GM10847 (cell line): ENCODE measurements around the gene STRBP.

Experiments used
- POLR2A ChIP-seq: IDR thresholded peaks from 2 replicates; pipeline ENCODE4 v1.6.1; 2011; ENCODE audit not compliant: insufficient read length; ENCODE audit errors: extremely low read depth

The STRBP gene

DNA sequence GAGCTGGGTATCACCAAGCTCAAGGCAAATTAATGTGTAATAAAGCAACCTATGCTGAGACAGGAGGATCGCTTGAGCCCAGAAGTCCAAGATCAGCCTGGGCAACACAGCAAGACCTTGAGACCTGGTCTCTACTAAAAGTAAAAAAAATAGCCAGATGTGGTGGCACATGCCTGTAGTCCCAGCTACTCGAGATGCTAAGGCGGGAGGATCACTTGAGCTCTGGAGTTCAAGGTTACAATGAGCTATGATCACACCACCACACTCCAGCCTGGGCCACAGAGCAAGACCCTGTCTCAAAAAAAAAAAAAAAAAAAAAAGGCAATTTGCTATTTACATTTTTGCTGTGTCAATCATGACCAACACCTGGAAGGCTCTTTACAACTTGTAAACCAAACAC lies 5.2 kb downstream of the STRBP start:
- TF ChIP-seq POLR2A, result no peak

DNA sequence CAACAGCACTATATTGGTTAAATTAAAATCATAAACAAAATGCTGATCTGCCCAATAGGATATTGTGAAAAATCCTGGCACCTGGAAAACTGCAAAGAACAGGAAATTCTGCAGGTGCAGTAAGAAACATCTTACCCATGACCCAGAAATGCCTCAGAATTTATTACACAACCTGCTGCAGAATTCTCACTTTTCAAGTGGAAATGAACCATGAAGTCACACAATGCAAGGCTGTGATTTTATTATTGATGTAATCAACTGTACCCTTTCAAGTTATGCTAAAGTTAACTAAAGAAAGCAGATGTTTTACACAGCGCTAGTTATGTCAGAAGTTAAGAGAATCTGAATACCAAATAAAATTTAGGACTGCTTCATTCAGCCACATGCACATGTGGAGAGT lies 6.0 kb downstream of the STRBP start:
- TF ChIP-seq POLR2A, result no peak

DNA sequence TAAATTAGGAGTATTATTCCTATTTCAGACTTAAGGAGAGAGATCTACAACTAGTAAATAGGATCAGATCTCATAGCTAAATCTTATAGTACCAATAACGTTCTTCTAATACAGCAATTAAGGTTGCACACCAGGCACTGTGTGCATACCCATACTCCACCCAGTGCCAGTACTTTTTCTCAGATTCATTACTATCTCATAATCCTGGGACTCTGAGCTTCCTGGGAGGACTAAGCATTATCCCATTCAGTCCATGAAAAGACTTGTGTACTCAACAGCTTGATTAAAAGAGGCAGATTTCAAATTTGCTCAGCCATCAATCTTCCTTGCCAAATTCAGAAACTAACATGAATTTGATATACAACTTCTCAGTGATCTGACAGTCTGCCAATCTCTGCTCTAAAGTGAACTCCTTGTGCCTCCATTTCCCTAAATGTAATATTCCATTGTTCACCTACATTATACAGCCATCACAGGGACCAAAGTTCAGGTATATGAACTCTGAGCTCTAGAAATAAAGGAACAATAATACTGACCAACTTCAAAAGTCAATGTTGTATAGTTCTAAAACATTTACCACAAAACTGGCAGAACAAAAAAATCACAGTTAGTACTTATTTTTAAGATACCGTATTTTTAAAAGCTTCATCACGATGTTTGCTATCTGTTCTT lies 7.2 kb downstream of the STRBP start:
- TF ChIP-seq POLR2A, result no peak

DNA sequence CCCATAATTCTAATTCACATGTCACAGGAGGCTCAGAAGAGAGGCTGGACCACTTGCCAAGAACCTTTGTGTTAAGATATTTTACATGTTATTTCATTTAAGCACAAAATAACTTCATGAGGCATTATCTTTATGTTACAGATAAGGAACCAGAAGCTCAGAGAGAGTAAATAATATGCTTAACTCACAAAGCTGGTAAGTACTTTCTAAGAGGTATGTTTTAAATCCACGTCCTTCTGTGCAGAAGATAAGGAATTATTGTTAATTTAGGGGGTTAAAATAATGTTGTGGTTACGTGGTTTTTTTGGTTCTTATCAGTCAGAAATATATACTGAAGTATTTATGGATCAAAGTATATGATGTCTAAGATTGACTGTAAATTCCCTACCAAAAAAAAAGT lies 8.0 kb downstream of the STRBP start:
- no peak for TF ChIP-seq POLR2A

DNA sequence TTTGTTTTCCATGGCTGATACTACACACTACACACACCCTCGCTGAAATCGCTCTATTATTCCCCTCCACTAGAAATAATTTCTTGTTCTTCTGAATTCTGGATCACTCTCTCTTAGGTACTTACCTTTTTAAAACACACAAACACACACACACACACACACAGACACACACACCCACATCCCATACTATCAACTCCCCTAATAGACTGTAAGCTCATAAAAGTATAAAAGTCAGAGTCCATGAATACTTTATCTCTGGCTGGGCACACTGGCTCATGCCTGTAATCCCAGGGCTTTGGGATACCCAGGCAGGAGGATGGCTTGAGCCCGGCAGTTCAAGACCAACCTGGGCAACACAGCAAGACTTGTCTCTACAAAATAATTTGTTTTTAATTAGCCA lies 11.1 kb downstream of the STRBP start:
- no peak for TF ChIP-seq POLR2A

DNA sequence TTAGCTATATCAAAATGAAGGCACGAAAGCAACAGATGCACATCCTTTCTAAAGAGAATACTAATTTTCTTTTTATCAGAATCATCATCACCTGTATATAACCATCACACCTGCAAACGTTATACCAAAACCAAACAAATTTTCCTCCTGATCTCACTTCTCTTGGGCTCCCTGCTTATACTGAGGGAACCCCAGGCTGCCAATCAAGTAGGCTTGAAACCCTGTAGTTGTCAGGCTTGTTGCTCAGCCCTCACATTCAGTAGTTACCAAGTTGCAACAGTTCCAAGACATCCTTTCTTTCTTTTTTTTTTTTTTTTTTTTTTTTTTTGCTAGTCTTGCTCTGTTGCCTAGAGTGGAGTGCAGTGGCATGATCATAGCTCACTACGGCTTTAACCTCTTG lies 12.7 kb downstream of the STRBP start:
- no peak for TF ChIP-seq POLR2A

DNA sequence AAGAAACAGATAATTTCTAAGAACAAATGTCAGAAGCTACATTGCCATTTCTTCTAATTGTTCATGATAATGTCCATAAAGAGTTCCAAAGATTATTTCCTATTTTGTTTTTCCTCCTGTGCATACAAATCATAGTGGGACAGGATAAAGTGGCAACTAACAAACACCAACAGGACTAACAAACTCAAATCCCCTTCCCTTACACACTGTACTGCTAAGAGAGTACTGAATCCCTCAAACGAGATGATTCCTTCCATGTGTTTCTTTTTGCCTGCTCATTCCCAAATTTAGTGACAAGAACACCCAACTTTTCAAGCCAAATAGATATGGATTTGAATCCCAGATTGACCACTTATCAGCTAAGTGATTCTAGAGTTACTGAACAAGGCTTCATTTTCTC lies 15.2 kb downstream of the STRBP start:
- TF ChIP-seq POLR2A, result no peak

DNA sequence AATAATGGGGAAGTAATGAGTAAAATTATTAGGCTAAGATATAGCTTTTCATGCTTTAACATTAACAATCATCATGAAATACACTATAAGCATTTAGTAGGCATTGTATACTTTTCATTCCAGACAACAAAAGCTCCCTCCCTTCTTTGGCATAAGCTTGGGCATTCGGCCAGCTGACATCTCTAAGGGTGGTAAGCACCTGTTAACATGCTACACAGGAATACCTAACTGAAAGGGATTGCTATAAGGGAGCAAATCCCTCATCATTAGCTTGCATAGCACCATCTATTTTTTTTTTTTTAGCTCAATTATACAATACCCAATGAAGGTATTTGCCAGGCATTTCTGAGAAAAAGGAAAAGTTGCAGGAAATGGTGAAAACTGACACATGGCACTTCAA lies 16.6 kb downstream of the STRBP start:
- TF ChIP-seq POLR2A, result no peak

DNA sequence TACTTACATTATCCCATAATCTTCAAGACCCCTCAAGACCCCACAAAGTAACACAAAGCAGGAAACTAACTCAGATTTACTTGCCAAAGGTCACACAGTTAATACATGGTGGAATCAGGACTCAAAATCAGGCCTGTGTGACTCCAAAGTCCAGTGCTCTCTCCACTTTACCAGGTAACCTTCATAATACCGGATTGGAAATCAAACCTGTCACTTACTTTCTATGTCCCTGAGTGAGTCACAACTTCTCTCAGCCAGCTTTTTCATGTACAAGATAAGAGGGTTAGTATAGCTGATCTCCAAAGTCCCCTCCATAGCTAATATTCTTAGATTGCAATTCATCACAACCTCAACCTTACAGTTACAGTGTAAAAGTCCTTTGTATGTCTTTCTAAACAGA lies 17.1 kb downstream of the STRBP start:
- TF ChIP-seq POLR2A, result no peak

DNA sequence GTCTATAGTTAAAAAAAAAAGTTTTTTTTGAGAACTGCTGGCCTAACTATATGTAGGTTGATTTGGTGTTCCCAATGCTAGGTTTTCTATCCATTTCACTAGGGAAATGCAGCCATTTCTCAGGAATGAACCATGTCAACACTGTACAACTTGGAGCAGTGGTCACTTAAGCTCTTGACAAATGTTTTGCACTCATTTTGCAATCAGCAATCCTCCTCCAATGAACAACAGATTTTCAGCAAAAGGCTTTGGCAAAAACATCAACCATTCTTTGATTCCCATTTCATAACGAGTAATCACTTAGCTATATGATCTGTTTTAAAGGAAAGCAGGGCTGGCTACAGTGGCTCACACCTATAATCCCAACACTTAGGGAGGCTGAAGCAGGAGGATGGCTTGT lies 17.9 kb downstream of the STRBP start:
- no peak for TF ChIP-seq POLR2A

DNA sequence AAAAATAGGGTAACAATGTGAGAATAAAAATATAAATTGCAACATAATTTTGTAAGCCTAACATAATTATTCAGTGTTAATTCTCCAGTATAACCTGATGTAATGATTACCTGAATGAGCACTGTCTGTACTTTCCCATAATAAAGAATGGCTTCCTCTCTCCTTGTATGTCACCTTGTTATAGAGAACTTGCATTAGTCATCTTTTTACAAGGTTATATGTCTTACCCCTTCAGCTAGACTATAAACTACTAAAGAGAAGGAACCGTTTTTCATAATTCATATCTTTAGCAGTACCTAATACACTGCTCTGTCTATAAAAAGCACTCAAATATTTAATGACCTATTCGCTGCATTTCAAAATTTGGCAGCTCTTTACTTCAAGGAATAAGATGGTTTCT lies 19.8 kb downstream of the STRBP start:
- TF ChIP-seq POLR2A, result no peak

DNA sequence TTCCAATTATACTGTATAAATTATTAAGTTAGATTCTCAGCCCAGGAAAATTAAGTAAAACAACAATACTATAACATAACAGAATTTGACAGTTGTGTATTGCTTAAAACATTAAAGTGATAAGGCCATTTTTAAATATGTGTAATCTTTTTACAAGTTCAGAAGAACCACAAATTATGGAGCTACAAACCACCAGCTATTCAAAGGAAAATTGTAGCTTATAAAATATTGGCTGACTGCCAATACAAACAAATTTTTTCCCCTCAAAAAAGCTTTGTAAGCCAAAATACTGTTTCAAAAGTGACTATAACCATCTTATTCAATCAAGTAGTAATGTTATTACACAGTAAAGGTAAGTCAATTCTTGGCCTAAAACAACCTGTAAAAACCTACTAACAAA lies 21.9 kb downstream of the STRBP start:
- no peak for TF ChIP-seq POLR2A

DNA sequence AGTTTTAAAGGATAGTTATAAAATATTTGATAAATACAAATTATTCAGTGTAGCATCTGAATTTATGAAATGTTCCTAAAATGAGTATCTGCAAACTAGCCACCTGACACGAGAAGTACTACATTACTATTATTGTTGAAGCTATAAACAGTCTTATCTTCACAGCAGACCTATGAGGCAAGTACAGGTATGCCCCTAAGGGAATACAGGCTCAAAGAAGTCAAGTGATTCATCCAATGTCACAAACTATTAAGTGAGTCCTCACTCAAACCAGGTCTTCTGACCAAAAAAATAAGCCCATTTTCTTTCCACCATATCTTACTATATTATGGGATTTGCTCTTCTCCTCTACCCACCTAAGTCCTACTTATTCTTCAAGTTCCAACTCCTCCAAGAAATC lies 28.7 kb downstream of the STRBP start:
- TF ChIP-seq POLR2A, result no peak

DNA sequence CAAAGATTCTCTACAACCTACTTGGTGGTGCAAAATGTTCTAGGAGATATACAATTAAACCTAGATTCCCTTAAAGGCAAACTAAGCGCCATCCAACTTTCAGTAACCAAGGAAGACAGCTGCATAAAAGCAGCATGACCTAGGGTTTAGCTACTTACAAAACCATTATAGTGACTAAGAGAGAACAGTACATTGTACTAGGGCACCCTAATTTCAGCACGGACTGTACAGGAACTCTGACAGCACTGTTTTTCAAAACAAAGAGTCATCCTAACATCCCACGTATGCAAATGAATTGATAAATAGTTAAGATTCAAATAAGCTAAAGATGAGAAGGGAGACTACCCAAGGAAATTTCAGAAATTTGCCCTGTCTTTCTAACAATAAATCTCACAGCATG lies 30.0 kb downstream of the STRBP start:
- TF ChIP-seq POLR2A, result no peak

DNA sequence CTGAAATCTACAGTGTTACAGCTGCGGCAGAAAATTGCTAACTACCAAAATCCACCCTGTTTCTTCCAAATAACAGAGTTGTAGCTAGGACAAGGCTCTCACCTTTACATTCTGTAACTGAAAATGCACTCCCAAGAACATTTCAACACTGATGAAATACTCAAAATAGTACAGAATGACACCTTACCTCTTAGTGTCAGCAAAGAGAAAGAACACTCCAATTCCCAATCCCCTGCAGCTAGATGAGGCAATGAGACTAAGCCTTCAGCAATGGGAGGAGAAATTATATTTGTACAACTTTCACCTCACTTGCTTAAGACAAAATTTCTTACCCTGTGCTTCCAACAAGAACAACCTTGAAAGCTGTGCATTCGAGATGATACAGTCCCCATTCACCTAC lies 31.2 kb downstream of the STRBP start:
- TF ChIP-seq POLR2A, result no peak

DNA sequence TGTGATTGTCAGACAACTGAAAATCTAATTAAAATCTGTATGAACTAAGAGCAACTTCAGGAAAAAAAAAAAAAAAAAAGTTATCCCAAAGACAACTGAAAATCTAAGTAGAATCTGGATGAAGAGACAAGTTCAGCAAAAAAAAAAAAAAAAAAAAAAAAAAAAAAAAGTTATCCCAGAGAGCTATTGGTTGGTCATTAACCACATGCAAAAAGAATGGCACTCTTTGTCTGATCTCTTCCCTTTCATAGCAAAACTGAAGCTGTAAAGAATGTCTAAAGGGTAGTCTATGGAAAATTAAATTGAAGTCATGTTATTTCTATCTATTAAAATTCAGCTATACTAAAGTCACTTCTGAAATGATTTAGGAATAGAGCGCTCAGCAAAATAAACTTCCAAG lies 32.9 kb downstream of the STRBP start:
- no peak for TF ChIP-seq POLR2A

DNA sequence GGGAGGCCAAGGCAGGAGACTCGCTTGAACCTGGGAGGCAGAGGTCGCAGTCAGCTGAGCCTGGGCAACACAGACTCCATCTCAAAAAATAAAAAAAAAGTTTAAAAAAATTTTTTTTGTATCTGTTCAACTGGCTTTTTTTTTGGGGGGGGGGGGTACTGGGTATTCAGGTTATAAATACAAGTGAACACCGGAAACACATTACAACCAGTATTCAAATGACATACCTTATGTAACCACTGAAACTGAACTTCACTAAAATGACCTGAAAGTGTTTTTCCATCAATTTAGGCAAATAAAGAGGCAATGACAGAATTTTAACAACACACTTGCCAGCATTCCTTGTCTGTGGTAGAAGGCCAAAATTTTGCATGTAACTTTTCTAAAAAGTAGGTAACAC lies 33.5 kb downstream of the STRBP start:
- no peak for TF ChIP-seq POLR2A

DNA sequence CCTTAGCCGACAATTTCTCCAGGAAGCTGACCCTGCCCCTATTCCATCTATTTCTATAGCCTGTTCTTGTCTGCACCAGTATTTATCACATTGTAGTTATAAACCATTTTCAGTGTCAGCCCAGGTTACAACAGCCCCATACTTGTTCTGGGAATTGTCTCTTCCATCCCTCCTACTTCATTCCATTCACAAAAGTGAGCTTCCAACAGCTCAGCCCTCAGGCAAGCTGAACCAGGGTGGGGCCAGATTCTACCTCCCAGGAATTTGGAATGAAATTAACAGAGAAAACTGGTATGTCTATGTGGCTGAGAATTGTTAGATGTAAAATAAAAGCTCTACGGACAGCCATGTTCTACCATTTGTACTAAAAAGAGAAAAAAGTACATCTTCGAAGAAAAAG lies 36.1 kb downstream of the STRBP start:
- TF ChIP-seq POLR2A, result no peak
